ENCODE measurements around the gene CFTR. TPM values are rescaled to one million over a fixed set of nuclear protein-coding genes. Genes with fewer than 3 reads are reported as not detected.

CFTR gene
- total and polyA plus RNA-seq, 9 of the 15 experiments (the other 6 are each of a cell fraction or from before 2014, with no cell fraction given), result 0.20 TPM; not detected in 8

DNA sequence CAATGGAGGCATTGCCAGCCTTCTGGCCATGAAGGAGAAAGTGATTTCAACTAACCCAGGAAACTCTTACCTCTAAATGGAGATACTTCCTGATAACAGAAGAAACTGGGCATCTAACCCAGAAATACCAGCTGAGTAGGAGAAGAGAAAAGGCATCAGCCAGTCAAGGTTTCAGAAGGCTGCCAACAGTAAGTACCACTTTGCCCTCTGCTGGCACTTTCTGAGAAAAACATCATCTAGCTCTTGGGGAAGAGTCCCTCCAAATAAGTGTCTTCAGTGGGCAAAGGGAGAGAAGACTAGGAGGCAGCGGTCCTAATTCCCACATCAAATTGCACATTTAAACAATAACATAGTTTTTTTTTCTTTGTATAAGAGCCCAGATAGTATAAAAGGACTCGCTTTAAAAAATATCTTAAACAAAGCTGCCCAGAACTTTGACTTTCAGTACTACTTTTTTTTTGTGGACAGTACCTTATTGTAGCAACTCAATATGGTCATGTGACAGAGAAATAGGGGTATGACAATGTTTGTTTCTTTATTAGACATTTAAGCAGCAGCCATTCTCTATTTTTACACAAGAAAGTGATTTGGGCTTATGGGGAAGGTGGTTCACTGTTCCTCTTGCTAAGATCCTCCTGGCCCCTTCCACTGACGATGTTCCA, 236.1 kb downstream of the CFTR start (continued):
- TF ChIP-seq, protein P1, sequence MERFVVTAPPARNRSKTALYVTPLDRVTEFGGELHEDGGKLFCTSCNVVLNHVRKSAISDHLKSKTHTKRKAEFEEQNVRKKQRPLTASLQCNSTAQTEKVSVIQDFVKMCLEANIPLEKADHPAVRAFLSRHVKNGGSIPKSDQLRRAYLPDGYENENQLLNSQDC (CRISPR knock-in tag; IDR thresholded peaks at IDR 0.05), result no peak
- TF ChIP-seq RB1 (IDR thresholded peaks at IDR 0.05; ENCODE audit: low read depth) (no peak), EP400 (IDR thresholded peaks at IDR 0.05) (no peak), SMC3 (conservative IDR thresholded peaks at IDR 0.05; ENCODE audit: insufficient read depth, low read depth, low read length) (peak; percentile 42; the same call in 1 of the 2 replicates), CREB1 (IDR thresholded peaks at IDR 0.05) (no peak), CREB1 (CRISPR knock-in tag; IDR thresholded peaks at IDR 0.05) (no peak)
- TF ChIP-seq, protein P2, sequence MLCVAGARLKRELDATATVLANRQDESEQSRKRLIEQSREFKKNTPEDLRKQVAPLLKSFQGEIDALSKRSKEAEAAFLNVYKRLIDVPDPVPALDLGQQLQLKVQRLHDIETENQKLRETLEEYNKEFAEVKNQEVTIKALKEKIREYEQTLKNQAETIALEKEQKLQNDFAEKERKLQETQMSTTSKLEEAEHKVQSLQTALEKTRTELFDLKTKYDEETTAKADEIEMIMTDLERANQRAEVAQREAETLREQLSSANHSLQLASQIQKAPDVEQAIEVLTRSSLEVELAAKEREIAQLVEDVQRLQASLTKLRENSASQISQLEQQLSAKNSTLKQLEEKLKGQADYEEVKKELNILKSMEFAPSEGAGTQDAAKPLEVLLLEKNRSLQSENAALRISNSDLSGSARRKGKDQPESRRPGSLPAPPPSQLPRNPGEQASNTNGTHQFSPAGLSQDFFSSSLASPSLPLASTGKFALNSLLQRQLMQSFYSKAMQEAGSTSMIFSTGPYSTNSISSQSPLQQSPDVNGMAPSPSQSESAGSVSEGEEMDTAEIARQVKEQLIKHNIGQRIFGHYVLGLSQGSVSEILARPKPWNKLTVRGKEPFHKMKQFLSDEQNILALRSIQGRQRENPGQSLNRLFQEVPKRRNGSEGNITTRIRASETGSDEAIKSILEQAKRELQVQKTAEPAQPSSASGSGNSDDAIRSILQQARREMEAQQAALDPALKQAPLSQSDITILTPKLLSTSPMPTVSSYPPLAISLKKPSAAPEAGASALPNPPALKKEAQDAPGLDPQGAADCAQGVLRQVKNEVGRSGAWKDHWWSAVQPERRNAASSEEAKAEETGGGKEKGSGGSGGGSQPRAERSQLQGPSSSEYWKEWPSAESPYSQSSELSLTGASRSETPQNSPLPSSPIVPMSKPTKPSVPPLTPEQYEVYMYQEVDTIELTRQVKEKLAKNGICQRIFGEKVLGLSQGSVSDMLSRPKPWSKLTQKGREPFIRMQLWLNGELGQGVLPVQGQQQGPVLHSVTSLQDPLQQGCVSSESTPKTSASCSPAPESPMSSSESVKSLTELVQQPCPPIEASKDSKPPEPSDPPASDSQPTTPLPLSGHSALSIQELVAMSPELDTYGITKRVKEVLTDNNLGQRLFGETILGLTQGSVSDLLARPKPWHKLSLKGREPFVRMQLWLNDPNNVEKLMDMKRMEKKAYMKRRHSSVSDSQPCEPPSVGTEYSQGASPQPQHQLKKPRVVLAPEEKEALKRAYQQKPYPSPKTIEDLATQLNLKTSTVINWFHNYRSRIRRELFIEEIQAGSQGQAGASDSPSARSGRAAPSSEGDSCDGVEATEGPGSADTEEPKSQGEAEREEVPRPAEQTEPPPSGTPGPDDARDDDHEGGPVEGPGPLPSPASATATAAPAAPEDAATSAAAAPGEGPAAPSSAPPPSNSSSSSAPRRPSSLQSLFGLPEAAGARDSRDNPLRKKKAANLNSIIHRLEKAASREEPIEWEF (CRISPR knock-in tag; IDR thresholded peaks at IDR 0.05), result no peak
- TF ChIP-seq, protein P3, sequence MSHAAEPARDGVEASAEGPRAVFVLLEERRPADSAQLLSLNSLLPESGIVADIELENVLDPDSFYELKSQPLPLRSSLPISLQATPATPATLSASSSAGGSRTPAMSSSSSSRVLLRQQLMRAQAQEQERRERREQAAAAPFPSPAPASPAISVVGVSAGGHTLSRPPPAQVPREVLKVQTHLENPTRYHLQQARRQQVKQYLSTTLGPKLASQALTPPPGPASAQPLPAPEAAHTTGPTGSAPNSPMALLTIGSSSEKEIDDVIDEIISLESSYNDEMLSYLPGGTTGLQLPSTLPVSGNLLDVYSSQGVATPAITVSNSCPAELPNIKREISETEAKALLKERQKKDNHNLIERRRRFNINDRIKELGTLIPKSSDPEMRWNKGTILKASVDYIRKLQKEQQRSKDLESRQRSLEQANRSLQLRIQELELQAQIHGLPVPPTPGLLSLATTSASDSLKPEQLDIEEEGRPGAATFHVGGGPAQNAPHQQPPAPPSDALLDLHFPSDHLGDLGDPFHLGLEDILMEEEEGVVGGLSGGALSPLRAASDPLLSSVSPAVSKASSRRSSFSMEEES (CRISPR knock-in tag; IDR thresholded peaks at IDR 0.05), result peak; percentile 50
